HG03571 (cell line): ENCODE measurements around the gene ATXN7L1.
A peak's percentile ranks its signal among the peaks of the same experiment; 100 is the strongest.

Source experiments
- ATAC-seq: cut with Tn5 transposase; IDR thresholded peaks from one replicate; pipeline ENCODE4 v1.9.1; 2021; ENCODE audit not compliant: unreplicated experiment

Gene ATXN7L1

DNA sequence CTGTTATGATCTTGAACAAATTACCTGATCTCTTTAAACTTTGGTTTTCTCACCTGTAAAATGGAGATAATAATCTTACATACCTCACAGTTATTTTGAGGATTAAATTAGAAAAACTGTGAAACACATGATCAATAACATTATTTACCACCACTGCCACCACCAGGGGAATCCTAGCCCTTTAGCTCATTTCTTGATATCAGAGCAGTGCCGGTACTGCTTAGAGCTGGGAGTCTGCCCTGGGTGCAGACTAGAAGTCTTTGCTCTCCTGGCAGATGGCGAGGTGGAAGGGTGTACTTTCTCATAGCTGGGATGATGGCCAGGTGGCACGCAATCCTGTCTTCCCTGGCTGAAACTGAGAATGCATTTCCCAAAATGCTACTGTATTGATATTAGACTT is 282.4 kb downstream of the ATXN7L1 start:
- ATAC-seq = no peak

DNA sequence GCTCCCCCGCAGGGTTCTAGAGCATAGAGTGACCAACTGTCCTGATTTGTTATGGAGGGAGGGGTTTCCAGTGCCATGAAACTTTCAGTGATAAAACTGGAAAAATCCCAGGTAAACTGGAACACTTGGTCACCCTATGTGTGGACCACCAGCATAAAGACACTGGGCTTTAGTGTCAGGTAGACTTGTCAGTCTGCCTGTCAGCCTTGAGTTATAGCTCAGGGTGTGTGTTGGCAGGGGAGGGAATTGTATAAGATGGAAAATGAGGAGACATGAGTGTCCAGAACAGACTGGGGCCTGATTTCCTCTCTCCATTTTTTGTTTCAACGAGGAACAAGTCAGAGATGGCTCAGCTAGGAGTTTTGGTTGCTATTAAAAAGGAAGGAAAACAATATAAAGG is 284.9 kb downstream of the ATXN7L1 start:
- ATAC-seq = no peak

DNA sequence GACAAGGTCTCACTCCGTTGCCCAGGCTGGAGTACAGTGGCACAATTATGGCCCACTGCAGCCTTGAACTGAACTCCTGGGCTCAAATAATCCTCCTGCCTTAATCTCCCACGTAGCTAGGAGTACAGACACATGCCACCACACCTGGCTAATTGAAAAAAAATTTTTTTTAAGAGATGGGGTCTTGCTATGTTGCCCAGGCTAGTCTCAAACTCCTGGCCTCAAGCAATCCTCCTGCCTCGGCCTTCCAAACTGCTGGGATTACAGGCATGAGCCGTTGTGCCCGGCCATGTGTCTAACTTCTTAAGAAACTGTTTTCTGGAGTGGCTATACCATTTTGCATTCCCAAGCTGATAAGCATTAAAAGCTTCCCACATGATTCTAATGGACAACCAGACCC is 285.6 kb downstream of the ATXN7L1 start:
- ATAC-seq = no peak

DNA sequence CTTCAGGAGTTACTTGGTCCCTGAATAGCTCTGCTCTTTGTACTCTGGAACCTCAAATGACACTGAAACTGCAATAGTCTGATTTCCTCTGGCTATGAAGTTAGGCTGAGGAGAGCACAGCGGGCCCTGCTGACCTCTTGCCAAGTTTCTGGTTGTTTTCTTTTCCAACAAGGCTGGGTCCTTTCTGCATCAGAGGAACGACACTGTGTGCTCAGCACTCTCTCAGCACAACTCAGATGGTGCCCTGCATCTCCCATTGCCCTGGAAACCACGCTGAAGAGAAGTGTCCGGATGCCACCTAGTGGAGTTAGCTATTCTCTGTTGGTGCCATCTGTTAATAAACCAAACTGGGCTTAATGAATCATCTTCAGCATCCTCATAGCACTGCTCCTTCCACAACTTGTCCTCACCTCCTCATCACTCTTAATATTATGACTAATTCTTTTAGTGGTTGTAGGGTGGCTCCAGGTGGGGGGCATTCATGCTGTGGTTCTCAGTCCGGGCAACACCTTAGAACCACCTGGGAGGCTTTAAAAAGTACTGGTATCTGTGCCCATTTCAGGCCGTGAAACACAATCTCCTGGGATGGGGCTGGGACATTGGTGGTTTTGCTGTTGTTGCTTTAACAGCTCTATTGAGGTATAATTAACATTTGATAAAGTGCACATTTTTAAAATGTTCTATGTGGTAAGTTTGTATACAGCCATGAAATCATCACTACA is 286.9 kb downstream of the ATXN7L1 start:
- ATAC-seq = peak; percentile 79

- no peak for ATAC-seq
These were observed 288.3 kb downstream of the ATXN7L1 start for GRCh38 chr7:105587909-105588635.

GRCh38 chr7:105585850-105586500 is 290.4 kb downstream of the ATXN7L1 start:
- no peak for ATAC-seq

GRCh38 chr7:105584165-105584564 is 292.2 kb downstream of the ATXN7L1 start:
- ATAC-seq = no peak

- ATAC-seq = no peak
These were observed 293.3 kb downstream of the ATXN7L1 start for GRCh38 chr7:105583061-105583460.

GRCh38 chr7:105581066-105581811 is 295.2 kb downstream of the ATXN7L1 start, which contains the start of gene EFCAB10:
Gene EFCAB10 (minus strand): TSS chr7:105581493. CDS start chr7:105581463, 30 bp downstream.
- ATAC-seq = peak; percentile 82

GRCh38 chr7:105580022-105580740 is 296.2 kb downstream of the ATXN7L1 start:
- ATAC-seq = no peak

DNA sequence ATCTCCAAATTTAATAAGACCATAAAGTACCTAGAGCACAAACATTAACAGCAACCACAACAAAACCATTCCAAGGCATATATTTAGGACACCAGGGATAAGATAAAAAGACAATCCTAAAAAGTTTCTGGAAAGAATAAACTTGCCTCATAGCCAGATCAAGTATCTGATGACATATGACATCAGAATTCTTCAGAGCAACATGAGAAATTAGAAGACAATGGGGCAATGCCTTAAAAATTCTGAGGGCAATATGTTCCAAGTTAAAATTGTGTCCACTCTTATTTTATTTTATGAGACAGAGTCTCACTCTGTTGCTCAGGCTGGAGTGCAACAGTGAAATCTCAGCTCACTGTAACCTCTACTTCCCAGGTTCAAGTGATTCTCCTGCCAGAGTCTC is 297.9 kb downstream of the ATXN7L1 start:
- ATAC-seq = no peak

GRCh38 chr7:105577251-105577650 is 299.1 kb downstream of the ATXN7L1 start:
- no peak for ATAC-seq

DNA sequence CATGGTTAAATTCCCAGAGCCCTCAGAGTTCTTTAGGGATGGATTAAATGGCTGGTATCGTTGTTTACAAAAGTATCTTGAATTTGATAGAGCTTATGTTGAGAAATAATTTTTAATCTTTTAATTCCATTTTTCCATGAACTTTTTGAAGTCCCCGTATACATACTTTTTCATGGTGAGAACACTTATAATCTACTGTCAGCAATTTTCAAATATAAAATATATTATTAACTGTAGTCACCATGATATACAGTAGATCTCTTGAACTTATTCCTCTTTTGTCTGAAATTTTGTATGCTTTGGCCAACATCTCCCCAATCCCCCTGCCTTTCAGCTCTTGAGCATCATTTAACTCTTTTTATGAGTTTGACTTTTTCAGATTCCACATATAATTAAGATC is 304.5 kb downstream of the ATXN7L1 start:
- no peak for ATAC-seq

DNA sequence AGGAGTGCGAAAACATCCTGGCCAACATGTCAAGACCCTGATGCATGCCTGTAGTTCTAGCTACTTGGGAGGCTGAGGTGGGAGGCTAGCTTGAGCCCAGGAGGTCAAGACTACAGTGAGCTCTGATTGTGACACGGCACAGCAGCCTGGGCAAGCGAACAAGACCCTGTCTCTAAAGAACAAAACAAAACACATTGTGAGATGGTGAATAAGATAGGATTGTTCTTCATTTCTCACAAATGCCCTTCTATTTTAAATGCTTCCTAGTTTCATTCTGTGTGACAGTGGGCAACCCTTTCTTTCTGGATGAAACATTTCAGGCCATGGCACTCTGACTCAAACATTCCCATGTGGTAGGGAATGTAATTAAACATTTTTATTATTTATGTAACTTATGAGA is 308.6 kb downstream of the ATXN7L1 start:
- ATAC-seq = no peak

- ATAC-seq = no peak
These were observed 309.4 kb downstream of the ATXN7L1 start for GRCh38 chr7:105567024-105567423.

DNA sequence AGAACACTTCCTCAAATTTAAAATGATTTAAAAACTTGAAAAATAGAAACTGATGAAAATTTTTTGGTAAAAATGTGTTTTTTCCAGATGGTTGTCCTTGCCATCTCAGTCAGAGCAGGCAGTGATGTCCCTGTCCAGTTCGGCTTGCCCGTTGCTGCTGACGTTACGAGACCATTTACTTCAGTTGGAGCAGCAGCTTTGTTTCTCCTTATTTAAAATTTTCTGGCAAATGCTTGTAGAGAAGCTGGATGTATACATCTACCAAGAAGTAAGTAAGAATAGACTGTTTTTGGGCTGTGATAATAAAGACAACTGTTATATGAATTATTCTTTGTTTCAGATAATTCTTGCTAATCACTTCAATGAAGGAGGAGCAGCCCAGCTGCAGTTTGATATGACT is 311.2 kb downstream of the ATXN7L1 start:
- no peak for ATAC-seq

DNA sequence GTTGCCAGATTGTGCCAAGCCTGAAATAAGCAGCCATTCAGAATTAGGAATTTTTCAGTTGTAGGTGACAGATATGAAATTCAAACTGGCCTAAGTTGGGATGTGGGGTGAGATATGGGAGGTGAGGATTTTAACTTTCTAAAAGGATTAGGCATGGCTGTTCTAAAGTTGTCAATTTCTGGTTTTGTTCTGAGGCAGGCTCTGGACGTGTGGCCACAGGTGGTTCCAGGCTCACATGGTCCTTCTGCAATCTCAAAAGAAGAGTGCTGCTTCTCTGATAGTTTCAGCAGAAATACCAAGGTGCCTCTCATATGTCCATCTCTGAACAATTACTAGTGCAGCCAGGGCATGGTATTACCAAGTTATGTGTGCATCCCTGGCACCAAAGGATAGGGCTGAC is 316.5 kb downstream of the ATXN7L1 start:
- no peak for ATAC-seq
